CD4-positive, alpha-beta T cell treated with Interleukin-12 subunit alpha and Interleukin-12 subunit beta, for 1 hour (primary cell): ENCODE results near the gene CPTP.

Experiments
- DNase-seq: peaks from one replicate; pipeline ENCODE4 v3.0.0-alpha.2; 2020

Gene CPTP

GRCh38 chr1:1292851-1293250, 31.8 kb upstream of the CPTP start:
- no peak for DNase-seq

GRCh38 chr1:1293263-1294249, 31.0 kb upstream of the CPTP start:
- no peak for DNase-seq

- DNase-seq, result no peak
Observed at GRCh38 chr1:1294250-1294890, 30.2 kb upstream of the CPTP start.

GRCh38 chr1:1295154-1295923, 29.3 kb upstream of the CPTP start:
- no peak for DNase-seq

- DNase-seq, result no peak
Observed at GRCh38 chr1:1296070-1297061, 28.2 kb upstream of the CPTP start.

GRCh38 chr1:1297802-1298424, 26.7 kb upstream of the CPTP start:
- DNase-seq, result no peak

GRCh38 chr1:1298861-1299685, 25.5 kb upstream of the CPTP start:
- no peak for DNase-seq

- peak; percentile 33 for DNase-seq
Observed at GRCh38 chr1:1299686-1300351, 24.8 kb upstream of the CPTP start.

- no peak for DNase-seq
Observed at GRCh38 chr1:1300352-1300739, 24.3 kb upstream of the CPTP start.

- no peak for DNase-seq
Observed at GRCh38 chr1:1302006-1302430, 22.6 kb upstream of the CPTP start.

GRCh38 chr1:1302951-1303509, 21.6 kb upstream of the CPTP start:
- no peak for DNase-seq

- no peak for DNase-seq
Observed at GRCh38 chr1:1303736-1304135, 20.9 kb upstream of the CPTP start.

GRCh38 chr1:1304331-1305299, 20.0 kb upstream of the CPTP start:
- no peak for DNase-seq

- peak; percentile 70 for DNase-seq
Observed at GRCh38 chr1:1305300-1306069, 19.1 kb upstream of the CPTP start.

GRCh38 chr1:1306070-1306660, 18.4 kb upstream of the CPTP start:
- DNase-seq, result no peak

GRCh38 chr1:1306661-1307260, 17.8 kb upstream of the CPTP start:
- no peak for DNase-seq
